Stimulated activated CD8-positive, alpha-beta memory T cell treated with anti-CD3 and anti-CD28 coated beads, Interleukin-12 subunit alpha, Interleukin-12 subunit beta, amount 100 ng/mL, for 24 hours (primary cell): ENCODE results near the gene AP3M1.
"Not testable (repeated sequence)": the region's sequence is repeated elsewhere in the genome, so short reads cannot be mapped to it uniquely, and the experiment has no call there.

Source experiments
- DNase-seq: peaks from one replicate; pipeline ENCODE4 v3.0.0-alpha.2; 2020; ENCODE audit errors: extremely low read depth

AP3M1 gene

GRCh38 chr10:74163319-74164068, 12.9 kb upstream of the AP3M1 start:
- no peak for DNase-seq

GRCh38 chr10:74160013-74160412, 9.4 kb upstream of the AP3M1 start:
- DNase-seq: no peak

- DNase-seq: no peak
Measured at GRCh38 chr10:74156919-74157289, 6.3 kb upstream of the AP3M1 start.

DNA sequence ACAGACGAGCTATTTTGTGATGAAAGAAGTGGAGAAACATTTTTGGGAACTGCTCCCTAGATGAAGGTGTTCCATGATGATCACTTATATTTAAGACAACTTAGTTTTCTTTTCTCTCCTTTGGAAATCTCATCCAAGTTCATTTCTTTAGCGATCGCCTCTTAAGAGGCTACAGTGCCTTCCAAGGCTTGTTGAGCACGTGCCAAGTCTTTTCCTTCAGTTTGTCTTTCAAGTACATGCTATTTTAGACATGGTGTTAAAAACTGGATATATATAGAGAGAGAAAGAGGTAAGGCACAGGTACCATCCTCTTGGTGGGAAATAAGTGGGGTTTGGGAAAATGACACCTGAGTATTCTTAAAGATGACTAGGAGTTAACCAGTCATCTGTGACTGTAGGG, 3.0 kb upstream of the AP3M1 start:
- DNase-seq: no peak

GRCh38 chr10:74153123-74153522, 2.5 kb upstream of the AP3M1 start:
- no peak for DNase-seq

DNA sequence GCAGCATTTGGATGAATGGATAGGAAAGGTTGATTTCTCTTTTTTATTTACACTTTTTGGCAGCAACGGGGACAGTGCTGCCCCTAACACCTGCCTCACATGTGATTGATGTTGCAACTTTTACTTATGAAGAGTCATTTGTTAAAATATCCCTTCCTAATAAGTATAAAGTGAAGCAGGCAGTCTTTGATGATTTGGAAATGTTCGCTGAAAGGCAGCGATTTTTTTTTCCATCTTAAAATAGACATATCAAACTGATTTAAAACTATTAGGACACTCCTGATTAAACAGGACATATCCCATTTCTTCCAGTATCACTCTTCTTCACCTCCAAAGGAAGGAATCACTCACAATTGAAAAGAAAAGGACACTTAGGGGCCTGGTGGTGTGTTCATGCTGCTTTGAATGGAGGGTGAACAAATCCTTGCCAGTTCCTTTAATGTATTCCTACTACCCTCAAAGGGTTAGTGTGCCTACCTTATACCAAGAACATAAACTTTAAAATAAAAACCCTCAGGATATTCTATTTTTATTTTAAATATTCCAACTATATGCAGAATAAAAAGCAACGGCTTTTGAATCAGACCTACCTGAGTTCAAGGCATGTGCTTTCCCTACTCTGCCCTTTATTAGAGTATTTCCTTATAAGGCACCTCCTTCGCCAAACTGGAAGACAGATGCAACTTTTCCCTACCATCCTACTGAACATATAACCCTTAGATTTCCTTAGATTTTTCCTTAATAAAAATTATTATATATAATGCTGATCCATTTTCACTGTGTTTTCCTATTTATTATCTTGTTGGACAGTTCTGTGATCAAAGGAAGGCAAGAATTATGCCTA, 1.5 kb upstream of the AP3M1 start:
- DNase-seq: no peak

DNA sequence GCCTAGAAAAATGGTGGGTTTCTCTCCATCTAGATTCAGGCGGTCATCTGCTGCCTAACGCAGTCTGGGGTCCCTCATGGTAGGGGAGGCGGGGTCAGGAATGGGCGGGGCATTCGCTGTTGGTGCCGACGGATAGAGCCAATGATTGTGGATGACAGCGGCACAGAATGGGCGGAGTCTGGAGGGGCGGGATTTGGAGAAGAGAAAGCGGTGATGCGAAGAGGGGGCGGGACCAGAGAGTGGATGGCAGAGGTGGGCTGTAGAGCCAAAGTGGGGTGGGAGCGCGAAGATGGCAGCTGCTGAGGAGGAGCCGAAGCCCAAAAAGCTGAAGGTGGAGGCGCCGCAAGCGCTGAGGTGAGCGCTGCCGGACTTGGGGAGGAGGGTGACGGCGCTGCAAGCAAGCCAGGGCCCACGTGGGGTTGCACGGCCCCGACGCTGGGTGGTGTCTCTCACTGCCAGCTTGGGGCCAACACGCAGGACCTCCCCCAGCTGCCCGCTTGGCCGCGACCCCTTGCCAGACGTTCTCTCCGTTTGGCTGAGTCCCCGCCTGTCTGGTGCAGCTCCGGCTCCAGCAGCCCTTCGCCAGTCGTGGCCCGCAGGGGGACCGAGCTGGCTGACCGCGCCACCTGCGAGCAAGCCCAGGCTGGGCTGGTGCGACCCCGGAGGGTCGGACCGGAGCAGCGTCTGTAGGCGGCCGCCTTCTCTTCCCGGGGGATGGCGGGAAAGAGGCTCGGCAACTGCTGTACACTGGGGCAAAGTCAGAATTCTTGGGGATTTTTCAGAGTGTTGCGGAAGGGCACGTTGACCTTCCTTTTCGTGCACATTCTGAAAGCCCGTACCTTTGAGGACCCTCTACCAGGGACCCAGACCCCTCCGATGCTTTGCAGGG, 606 bp upstream of the AP3M1 start, which contains the start of gene ADK:
ADK (plus strand) TSS at position 232 of the 889 bp plus-strand sequence; CDS start at position 290, 58 bp downstream.
- peak; percentile 100 for DNase-seq

- DNase-seq: not testable (repeated sequence)
Measured at GRCh38 chr10:74146980-74147379, 3.6 kb downstream of the AP3M1 start.

DNA sequence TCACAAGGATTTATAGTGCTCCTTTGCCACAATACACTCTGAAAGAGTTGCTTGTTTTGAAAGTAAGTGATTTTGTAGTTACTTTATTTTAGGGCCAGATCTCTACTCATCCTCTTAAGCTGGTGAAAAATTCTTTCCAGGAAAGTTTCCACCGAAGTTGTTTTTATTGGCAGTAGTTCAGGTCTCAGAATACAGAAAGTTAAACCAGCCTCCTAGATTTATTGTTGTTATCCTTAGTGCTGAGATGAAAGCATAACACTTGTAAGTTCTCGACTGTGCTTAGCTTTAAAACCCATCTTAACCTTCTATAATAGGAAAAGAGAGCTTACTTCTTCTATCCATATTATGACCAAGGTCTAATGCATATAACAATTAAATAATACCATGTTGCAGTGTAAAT, 5.5 kb downstream of the AP3M1 start:
- no peak for DNase-seq

DNA sequence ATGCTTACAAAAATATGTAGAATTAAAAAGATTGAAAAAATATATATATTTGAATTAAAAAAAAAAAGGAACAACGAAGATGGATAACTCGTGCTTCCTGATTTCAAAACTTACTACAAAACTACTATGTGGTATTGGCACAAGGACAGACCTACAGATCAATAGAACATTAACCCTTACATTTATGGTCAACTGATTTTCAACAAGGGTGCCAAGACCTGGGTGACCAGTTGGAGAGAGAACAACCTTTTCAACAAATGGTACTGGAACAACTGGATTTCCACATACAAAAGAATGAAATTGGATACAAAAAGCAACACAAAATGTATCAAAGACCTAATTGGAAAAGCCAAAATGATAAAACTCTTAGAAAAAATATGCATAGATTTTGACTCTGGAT, 10.1 kb downstream of the AP3M1 start:
- no peak for DNase-seq

DNA sequence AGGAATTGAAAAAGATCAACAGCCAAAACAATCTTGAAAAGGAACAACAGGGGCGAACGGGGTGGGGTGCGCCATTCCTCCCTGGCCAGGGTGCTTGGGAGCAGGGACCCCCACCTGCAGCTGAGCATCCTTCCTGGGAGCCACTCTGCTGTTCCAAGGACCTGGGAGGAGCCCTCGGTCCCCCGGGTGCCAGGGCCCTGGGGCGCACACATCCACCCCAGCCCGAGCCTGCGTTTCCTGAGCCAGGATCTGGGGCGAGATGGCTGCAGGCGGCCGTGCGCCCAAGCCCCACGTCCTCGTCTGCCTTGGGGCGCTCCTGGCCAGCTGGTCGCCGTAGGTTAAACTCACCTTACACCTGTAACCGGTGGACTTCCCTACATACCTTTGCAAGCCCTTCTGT, 10.6 kb downstream of the AP3M1 start:
- DNase-seq: no peak

GRCh38 chr10:74138596-74138995, 12.0 kb downstream of the AP3M1 start:
- DNase-seq: not testable (repeated sequence)

- DNase-seq: no peak
Measured at GRCh38 chr10:74137992-74138391, 12.6 kb downstream of the AP3M1 start.

DNA sequence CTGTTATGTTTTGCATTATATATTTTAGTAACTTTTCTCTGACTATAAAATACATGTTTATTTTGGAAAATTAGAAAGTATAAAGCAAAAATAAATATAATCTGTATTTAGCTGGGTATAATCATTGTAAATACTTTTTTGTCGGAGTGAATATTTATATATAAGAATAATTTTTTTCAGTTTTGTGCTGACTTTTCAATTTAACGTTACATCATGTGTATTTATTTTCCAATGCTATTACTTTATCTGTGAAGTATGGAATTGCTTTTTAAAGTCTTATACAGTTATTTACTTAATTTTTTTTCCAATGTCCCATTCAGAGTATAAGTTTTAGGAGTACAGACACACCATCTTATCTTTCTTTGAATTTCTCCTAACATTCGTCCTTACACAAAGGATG, 15.2 kb downstream of the AP3M1 start:
- no peak for DNase-seq

GRCh38 chr10:74133923-74134820, 16.5 kb downstream of the AP3M1 start:
- DNase-seq: no peak

GRCh38 chr10:74123081-74123480, 27.5 kb downstream of the AP3M1 start:
- no peak for DNase-seq

GRCh38 chr10:74122060-74122459, 28.6 kb downstream of the AP3M1 start:
- no peak for DNase-seq

GRCh38 chr10:74121368-74121767, 29.3 kb downstream of the AP3M1 start:
- no peak for DNase-seq

DNA sequence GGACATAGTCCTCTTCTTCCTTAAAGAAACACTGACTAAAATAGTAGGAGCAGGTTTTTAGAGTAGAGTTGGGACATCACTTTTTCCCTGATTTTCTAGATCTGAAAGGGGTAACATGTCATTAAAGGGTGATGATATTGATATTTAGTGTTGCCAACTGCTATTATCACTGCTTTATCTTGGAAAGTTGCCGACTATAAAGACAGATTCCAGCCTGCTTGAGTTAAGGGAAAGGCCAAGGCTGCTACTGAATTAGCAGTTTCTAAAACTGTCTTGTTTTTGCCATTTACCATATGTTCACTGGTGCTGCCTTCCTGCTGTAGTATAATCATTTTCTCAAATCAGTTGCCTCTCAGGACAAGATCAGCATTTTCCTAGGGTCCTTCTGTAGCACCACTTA, 29.7 kb downstream of the AP3M1 start:
- DNase-seq: no peak

- no peak for DNase-seq
Measured at GRCh38 chr10:74118804-74119203, 31.8 kb downstream of the AP3M1 start.

DNA sequence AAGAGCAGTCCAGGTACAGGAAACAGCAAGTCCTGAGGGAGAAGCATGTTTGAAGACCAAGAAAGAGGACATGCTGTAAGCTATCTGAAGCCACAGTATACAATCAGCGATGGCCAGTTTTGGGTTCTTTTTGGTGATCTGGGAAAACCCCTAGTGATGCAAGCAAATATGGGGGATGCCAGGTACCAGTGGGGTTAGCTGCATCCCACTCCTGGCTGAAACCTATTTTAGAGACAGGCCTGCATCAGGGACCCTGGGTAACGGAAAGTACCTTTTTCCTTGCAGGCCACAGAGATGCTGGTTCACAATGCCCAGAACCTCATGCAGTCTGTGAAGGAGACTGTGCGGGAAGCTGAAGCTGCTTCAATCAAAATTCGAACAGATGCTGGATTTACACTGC, 32.9 kb downstream of the AP3M1 start:
- no peak for DNase-seq
